GM12864 (cell line): ENCODE results near the gene RPL28.

Experiments
- DNase-seq: peaks from one replicate; pipeline ENCODE4 v3.0.0-alpha.2; 2011; ENCODE audit warnings: low read depth
- H3K4me3 ChIP-seq: 2 replicates; pipeline ENCODE4 v1.5.1; 2011; ENCODE audit warnings: mild to moderate bottlenecking, low read depth, low read length, control low read depth
- CTCF ChIP-seq: IDR thresholded peaks from 2 replicates; pipeline ENCODE4 v1.5.1; 2011; ENCODE audit warnings: low read depth, mild to moderate bottlenecking, moderate library complexity, low read length, control low read depth, inconsistent platforms; ENCODE audit errors: missing control alignments

Gene RPL28

GRCh38 chr19:55341595-55342531 lies 43.9 kb upstream of the RPL28 start:
- TF ChIP-seq CTCF = no peak
- peak overlapping the region; percentile 12 for H3K4me3 ChIP-seq
- no peak for DNase-seq

- TF ChIP-seq CTCF = no peak
- H3K4me3 ChIP-seq = no peak overlapping the region
- no peak for DNase-seq
These were observed 41.3 kb upstream of the RPL28 start for GRCh38 chr19:55344444-55344843.

- no peak overlapping the region for H3K4me3 ChIP-seq
- TF ChIP-seq CTCF = no peak
- no peak for DNase-seq
These were observed 40.5 kb upstream of the RPL28 start for GRCh38 chr19:55345101-55345817.

- no peak overlapping the region for H3K4me3 ChIP-seq
- DNase-seq = no peak
- TF ChIP-seq CTCF = no peak
These were observed 39.7 kb upstream of the RPL28 start for GRCh38 chr19:55345818-55346724.

- no peak for TF ChIP-seq CTCF
- no peak overlapping the region for H3K4me3 ChIP-seq
- DNase-seq = no peak
These were observed 38.8 kb upstream of the RPL28 start for GRCh38 chr19:55346725-55347441.

GRCh38 chr19:55347442-55348009 lies 38.2 kb upstream of the RPL28 start:
- no peak for TF ChIP-seq CTCF
- no peak for DNase-seq
- no peak overlapping the region for H3K4me3 ChIP-seq
